GM18519 (cell line): ENCODE data around the gene CPT1A.

Experiments used
- ATAC-seq: cut with Tn5 transposase; IDR thresholded peaks from one replicate; pipeline ENCODE4 v1.9.1; 2021; ENCODE audit warnings: mild to moderate bottlenecking, moderate library complexity; ENCODE audit not compliant: unreplicated experiment, low FRiP score

Gene CPT1A

DNA sequence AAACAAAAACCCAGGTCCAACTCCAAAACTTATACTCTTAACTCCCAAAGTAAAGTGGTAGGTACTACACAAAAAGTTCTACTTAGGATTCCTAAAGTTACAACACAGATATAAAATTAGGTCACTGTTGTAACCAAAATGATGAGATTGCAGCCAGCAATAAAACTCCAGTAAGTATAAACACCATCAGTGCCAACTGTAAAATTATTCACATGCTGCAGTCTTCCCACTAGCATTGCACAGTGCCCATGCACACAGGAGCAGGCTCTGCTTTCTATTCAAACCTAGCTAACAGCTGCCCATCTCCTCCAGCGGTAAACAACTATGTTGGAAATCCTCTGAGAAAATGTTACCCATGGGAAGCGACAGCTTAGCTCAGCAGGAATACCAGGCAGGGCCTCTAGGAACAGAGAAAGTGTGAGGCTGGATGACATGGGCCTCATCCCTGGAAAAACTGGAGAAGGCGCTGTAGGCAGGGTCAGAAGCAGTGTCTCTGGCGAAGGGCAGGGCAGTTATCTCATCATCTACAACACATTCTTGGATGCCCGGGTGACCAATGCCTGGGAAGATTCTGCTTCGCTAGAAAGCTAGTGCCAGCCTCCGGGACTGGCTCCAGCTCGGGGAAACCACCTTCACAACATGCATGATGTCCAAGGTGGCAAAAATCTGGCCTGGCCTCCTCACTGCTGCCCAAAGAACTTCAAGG, 9.1 kb downstream of the CPT1A start:
- no peak for ATAC-seq

GRCh38 chr11:68831124-68831523, 10.6 kb downstream of the CPT1A start:
- no peak for ATAC-seq

DNA sequence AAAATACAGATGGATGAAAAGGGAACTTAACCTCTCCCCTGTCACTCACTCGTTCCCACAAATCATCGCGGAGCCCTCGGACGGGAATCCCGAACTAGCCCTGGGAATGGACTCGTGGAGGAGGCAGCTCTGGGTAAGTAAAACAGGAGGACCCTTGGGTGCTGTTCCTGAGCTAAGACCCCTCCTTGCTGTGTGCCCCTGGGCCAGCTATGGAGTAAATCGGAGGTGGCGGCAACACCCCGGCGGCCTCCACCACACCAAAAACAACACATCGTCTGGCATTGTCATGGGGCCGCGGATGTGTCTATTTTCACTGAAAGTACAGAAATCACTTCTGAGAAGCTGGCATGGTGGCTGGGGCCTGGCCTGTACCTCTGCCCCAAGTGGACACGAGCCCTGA, 12.1 kb downstream of the CPT1A start:
- ATAC-seq, result no peak

- no peak for ATAC-seq
Measured at GRCh38 chr11:68828957-68829356, 12.8 kb downstream of the CPT1A start.

- no peak for ATAC-seq
Measured at GRCh38 chr11:68828155-68828931, 13.4 kb downstream of the CPT1A start.

DNA sequence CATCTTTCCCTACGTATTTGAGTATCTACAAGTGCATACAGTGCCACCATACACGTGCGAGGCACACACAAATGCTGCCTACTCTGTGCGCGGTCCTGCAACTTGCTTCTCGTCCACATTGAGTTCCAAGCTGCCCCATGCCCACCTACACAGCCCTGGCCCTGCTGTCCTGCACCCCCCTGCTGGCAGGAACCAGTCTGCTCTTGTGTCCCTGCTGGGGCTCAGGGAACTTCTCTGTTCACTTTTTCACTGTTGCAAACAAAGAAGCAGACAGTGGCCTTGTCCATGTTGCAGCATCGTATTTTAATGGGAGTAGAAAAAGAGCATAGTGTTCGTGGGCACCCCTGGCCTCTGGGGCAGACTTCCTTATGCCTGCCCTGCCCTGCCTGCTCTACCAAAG, 14.0 kb downstream of the CPT1A start:
- no peak for ATAC-seq

DNA sequence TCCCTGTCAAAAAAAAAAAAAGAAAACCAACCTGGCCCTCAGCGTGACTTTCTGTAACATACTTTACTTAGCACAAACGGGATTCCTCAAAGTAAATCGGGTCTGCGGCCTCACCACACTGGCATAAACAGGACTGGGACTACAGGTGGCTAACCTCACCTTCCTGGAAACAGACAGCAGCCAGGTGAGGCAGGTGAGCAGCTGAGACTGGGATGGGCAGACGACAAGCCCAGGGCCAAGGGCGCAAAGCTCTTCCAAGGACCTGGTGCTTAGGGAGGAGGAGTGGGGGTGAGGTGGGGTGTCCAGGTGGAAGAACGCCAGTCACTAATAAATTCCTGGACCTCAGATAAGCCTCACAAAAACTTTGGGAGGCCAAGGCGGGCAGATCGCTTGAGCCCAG, 15.0 kb downstream of the CPT1A start:
- ATAC-seq, result no peak

DNA sequence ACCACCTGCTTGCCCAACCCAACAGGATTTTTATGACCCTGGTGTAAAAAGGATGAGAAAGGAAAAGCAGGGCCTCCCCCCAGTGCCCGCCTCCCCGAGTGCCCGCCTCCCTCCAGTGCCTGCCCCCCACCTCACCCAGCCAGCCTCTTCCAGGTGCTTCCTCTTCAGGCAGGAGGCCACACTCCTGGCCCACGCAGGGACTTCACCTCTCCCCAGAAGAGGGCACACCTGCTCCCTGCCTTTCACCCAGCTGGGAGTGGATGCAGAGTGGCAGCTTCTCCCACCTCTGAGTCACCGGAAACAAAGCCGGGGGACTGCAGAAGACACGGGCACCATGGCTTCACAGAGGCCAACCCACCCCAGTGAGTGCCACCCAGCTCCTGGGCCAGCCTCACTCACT, 16.1 kb downstream of the CPT1A start:
- no peak for ATAC-seq

GRCh38 chr11:68822546-68822945, 19.2 kb downstream of the CPT1A start:
- ATAC-seq, result no peak

GRCh38 chr11:68821670-68822069, 20.0 kb downstream of the CPT1A start:
- ATAC-seq, result no peak

- no peak for ATAC-seq
Measured at GRCh38 chr11:68819362-68819761, 22.4 kb downstream of the CPT1A start.

DNA sequence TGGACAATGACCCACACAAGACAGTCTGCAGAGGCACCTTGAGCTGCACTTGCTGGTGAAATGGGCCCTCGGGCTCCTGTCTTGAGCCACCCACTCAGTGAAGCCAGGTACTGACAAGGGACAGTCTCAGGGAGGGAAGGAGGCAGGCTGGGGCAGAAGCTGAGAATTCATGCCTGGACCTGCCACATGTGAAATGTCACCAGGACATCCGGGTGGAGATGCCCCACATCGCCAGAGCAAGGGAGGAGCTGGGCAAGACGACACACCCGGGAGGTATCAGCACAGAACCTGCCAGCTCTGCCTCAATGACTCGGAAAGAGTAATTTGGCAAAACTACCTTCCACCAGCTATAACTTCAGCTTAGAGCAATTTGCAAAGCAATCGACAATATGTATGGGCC, 23.5 kb downstream of the CPT1A start:
- ATAC-seq, result no peak

- no peak for ATAC-seq
Measured at GRCh38 chr11:68817554-68817953, 24.2 kb downstream of the CPT1A start.

GRCh38 chr11:68816917-68817419, 24.7 kb downstream of the CPT1A start:
- no peak for ATAC-seq

DNA sequence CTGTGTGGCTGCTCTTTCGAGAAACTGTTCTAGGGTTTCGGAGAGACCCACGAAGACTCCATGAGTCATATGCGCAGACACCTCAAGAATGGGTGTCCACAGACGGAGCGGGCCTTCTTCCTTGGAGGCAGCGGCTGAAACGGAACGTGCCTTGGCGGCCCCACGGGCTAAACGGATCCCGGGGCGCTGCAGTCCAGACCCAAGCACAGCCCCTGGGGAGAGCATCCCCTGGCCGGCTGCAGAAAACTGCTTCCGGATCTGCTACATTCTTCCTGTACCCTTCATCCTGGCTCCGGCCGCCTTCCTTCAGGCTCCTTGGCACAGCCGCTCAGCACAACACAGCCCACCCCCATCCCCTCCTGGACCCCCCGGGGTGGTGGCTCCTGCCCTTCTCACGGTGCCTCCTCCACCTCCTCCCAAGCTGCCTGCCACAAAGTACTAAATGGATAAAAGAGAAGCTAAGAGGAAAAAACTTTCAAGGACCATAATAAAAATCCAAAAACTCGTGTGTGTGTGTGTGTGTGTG, 25.4 kb downstream of the CPT1A start:
- ATAC-seq, result no peak

- ATAC-seq, result no peak
Measured at GRCh38 chr11:68813773-68814172, 27.9 kb downstream of the CPT1A start.

GRCh38 chr11:68812526-68812925, 29.2 kb downstream of the CPT1A start:
- no peak for ATAC-seq

DNA sequence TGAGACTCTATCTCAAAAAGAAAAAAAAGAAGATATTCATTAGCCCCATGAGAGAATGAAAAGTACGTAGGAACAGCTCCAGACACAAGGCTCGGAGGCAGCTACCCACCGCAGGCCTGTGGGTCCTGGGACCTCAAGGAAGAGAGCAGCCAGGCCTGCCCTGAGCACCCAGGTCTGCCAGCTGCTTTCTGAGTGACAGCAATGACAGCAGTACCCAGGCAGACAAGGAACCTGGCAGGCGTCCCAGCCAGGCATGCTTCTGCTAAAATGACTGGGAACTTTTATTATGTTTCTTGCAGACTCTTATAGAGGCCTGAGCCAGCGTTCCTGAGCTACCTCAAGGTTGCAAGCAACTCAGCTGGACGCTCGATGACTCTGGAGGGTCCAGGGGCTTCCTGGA, 31.6 kb downstream of the CPT1A start:
- no peak for ATAC-seq

- ATAC-seq, result no peak
Measured at GRCh38 chr11:68809506-68809905, 32.2 kb downstream of the CPT1A start.

- ATAC-seq, result no peak
Measured at GRCh38 chr11:68808787-68809186, 32.9 kb downstream of the CPT1A start.

DNA sequence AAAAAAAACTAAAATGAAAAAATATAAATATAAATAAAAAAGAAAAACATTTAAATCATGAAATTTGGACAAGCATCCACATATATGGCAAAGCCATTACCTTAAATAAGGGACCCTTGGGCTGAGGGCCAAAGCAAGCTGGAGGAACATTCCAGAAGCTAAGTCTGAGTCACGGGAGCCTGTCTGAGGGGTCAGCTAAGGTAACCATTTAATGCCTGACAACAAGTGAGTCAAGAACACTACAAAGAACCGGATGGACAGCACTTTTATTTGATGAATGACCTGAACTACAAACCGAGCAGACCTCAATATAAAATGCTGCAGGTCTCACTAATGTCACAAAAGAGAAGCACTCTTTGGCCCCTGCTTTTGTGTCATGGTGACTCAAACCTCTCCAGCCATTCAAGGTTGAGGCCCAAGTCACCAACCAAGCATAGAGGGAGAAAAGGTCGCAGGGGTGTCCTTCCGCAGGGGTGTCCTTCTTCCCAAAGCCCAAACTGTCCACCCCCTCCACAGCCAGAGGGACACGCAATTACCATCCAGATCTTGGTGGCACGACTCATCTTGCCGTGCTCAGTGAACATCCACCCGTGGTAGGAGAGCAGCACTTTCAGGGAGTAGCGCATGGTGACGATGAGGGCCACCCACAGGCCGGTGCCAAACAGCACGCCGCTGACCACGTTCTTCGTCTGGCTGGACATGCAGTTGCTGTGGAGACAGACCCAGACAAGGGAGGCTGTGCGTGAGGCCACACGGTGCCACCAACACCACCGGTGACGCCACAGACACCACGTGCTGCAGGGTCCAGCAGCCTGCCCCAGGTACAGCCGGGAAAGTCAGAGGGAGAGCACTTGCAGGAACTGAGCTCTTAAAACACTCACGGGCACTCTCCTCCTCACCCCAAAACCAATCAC, 34.5 kb downstream of the CPT1A start:
- no peak for ATAC-seq
